Panc1 (cell line): ENCODE results near the gene HDAC11. TPM values are rescaled to one million over a fixed set of nuclear protein-coding genes. Genes with fewer than 3 reads are reported as not detected.

Experiments used
- ATAC-seq: fragments of 200-7000 bp; cut with Tn5 transposase; 2 replicates; pipeline ENCODE4 v1.9.1; 2020; ENCODE audit warnings: mild to moderate bottlenecking, moderate library complexity
- BruUV-seq: library from RNA; stranded (reverse); fragments of 400-500 nt; replicated peaks from 2 replicates; lab custom pipeline; 2021; lab: Mats Ljungman, UMichigan
- CTCF ChIA-PET: fragments of 300-600 bp; sonication (Branson Sonifier 250); formaldehyde crosslinking; loops from one replicate; lab custom pipeline; 2022; ENCODE audit warnings: antibody characterized with exemption; lab: Charles Lee
- POLR2A ChIA-PET: fragments of 300-600 bp; sonication (Branson Sonifier 250); formaldehyde crosslinking; loops from one replicate; lab custom pipeline; 2022; ENCODE audit warnings: antibody characterized with exemption; lab: Charles Lee
- DNase-seq: peaks from one replicate; pipeline ENCODE4 v3.0.0-alpha.2; 2010; ENCODE audit warnings: low read depth, low spot score
- H3K27ac ChIP-seq: 2 replicates; pipeline ENCODE4 v1.5.1; 2011; ENCODE audit warnings: mild to moderate bottlenecking, low read length, inconsistent platforms
- H3K27me3 ChIP-seq: fragments of 200-500 bp; sonication (Bioruptor generic); 2 replicates; pipeline ENCODE4 v1.6.0; 2014; ENCODE audit warnings: low read length, inconsistent platforms; ENCODE audit not compliant: control insufficient read depth, insufficient read depth
- H3K36me3 ChIP-seq: fragments of 200-500 bp; sonication (Bioruptor generic); 2 replicates; pipeline ENCODE4 v1.5.1; 2014; ENCODE audit warnings: inconsistent platforms, mild to moderate bottlenecking, low read length, moderate library complexity; ENCODE audit not compliant: control insufficient read depth, insufficient read depth
- H3K4me1 ChIP-seq: 2 replicates; pipeline ENCODE4 v1.5.1; 2011; ENCODE audit warnings: inconsistent platforms, mild to moderate bottlenecking, low read length, moderate library complexity; ENCODE audit not compliant: control insufficient read depth, insufficient read depth
- H3K4me3 ChIP-seq, 2 experiments: 2 replicates each; pipeline ENCODE4 v1.5.1; 2011 to 2012; ENCODE audit warnings: low read depth in 2 of 2, low read length in 2 of 2, mild to moderate bottlenecking in 2 of 2, inconsistent platforms in 1 of 2, moderate library complexity in 1 of 2
- H3K9me3 ChIP-seq: fragments of 200-500 bp; sonication (Bioruptor generic); 2 replicates; pipeline ENCODE4 v1.5.1; 2014; ENCODE audit warnings: low read depth, mild to moderate bottlenecking, inconsistent platforms, low read length, moderate library complexity; ENCODE audit not compliant: control insufficient read depth, insufficient read depth
- POLR2AphosphoS5 ChIP-seq: IDR thresholded peaks from 2 replicates; pipeline ENCODE4 v1.6.1; 2012; ENCODE audit warnings: mild to moderate bottlenecking, low read depth, low read length, moderate library complexity
- REST ChIP-seq, 2 experiments: IDR thresholded peaks; 2 replicates each; pipeline ENCODE4 v1.6.1; 2011 to 2012; ENCODE audit warnings: low read depth in 2 of 2, control low read depth in 1 of 2, low read length in 1 of 2, mild to moderate bottlenecking in 1 of 2, moderate library complexity in 1 of 2; ENCODE audit not compliant: insufficient read depth in 1 of 2
- SIN3A ChIP-seq: IDR thresholded peaks from 2 replicates; pipeline ENCODE4 v1.6.1; 2012; ENCODE audit warnings: low read depth, mild to moderate bottlenecking, low read length, moderate library complexity, borderline replicate concordance; ENCODE audit not compliant: insufficient read depth
- TCF7L2 ChIP-seq: IDR thresholded peaks from 2 replicates; pipeline ENCODE4 v1.6.1; 2011; ENCODE audit warnings: mild to moderate bottlenecking, low read depth, low read length, inconsistent platforms
- in situ Hi-C: cut with HindIII; loops from 2 replicates; pipeline ENCODE4 v1.10.0; 2016; ENCODE audit warnings: low sequenced_read_pairs, low pct_unique_long_range_greater_than_20kb
- intact Hi-C: fragments of 100-400 bp; cut with micrococcal nuclease; formaldehyde crosslinking; loops from one replicate; pipeline ENCODE4 v1.10.0; 2022; ENCODE audit not compliant: unreplicated experiment
- total RNA-seq: library from RNA; stranded (reverse); gene quantifications from one replicate; pipeline ENCODE4 v1.2.1, GENCODE V29; 2021; ENCODE audit not compliant: unreplicated experiment
- TF ChIP-seq, protein P1 (sequence below): fragments of 450-650 bp; IDR thresholded peaks from 2 replicates; pipeline ENCODE4 v1.5.1; 2017; ENCODE audit warnings: mild to moderate bottlenecking

HDAC11 gene
- total RNA-seq, 1 experiment from 2014 or later, result 10.6 TPM

DNA sequence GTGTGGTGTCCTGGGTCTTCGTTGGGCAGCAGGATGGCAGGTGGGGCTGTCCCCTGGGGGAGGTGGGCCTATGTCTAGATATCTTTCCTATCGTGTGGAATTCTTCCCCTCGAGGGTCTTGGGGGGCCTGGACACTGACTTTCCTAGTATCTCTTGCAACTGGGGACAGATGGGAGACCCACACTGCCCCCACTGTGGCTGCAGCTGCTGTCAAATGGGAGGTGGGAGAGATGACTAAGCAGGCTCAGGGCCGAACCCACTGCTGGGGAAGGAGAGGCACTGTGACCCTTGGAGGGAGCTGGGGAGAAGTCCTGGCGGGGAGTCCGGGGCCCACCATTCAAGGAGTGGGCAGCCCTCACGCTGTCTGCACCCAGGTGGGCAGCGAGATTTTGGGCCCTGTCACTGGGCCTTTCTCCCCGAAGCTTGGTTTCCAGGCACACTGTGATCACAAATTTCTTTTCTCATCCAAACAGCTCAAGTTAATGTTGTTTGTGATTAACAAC, 65.9 kb downstream of the HDAC11 start:
- ChIA-PET CTCF (no interaction called here), POLR2A (interaction anchor here (0.7 kb wide), 1 partner anchor 40 kb away, joined by 4 read pairs; no protein-coding TSS in a partner anchor)
- Histone ChIP-seq H3K36me3 (no peaks in the 10 kb centered on the region), H3K27me3 (no peaks in the 10 kb centered on the region), H3K4me3 (no peak overlapping the region), H3K9me3 (no peaks in the 10 kb centered on the region), H3K27ac (no peak overlapping the region), H3K4me1 (no peaks in the 10 kb centered on the region)
- intact Hi-C loops (no loop called here), in situ Hi-C loops (no loop called here)
- DNase-seq (no peak), ATAC-seq (no peak)
- TF ChIP-seq SIN3A (no peak), REST (IDR thresholded peaks at IDR 0.05; ENCODE audit: insufficient read depth in 1 of 2, low read depth in 2 of 2, low read length in 1 of 2) (no peak), TCF7L2 (no peak), POLR2AphosphoS5 (no peak)
- TF ChIP-seq, protein P1, sequence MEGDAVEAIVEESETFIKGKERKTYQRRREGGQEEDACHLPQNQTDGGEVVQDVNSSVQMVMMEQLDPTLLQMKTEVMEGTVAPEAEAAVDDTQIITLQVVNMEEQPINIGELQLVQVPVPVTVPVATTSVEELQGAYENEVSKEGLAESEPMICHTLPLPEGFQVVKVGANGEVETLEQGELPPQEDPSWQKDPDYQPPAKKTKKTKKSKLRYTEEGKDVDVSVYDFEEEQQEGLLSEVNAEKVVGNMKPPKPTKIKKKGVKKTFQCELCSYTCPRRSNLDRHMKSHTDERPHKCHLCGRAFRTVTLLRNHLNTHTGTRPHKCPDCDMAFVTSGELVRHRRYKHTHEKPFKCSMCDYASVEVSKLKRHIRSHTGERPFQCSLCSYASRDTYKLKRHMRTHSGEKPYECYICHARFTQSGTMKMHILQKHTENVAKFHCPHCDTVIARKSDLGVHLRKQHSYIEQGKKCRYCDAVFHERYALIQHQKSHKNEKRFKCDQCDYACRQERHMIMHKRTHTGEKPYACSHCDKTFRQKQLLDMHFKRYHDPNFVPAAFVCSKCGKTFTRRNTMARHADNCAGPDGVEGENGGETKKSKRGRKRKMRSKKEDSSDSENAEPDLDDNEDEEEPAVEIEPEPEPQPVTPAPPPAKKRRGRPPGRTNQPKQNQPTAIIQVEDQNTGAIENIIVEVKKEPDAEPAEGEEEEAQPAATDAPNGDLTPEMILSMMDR, result no peak
- no TSS peak for BruUV-seq

DNA sequence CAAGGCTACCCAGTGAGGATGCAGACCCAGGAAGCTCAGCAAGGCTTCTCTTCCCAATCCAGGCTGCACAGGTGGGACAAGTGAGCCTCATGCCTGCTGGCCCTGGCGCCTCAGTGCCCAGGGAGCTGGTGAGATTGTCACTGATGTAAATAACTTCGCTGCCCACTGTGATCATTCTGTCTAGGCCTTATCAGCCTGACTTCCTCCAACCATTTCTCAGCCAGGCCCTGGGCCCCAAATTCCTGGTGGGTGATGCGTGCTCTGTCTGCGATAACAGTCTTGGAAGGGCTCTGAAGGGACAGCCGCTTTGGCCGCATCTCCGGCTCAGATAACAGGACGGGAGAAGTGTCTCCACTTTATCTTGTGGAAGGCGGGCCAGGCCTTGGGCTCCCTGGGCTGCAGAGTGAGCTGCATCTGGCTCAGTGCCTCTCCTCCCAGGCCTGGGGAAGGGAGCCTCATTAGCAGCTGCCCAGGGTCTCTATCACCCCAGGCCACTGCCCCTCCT, 66.6 kb downstream of the HDAC11 start:
- H3K27me3 ChIP-seq, result no peaks in the 10 kb centered on the region
- no peaks in the 10 kb centered on the region for H3K9me3 ChIP-seq
- TF ChIP-seq POLR2AphosphoS5 (no peak), TCF7L2 (no peak), SIN3A (no peak), REST (IDR thresholded peaks at IDR 0.05; ENCODE audit: insufficient read depth in 1 of 2, low read depth in 2 of 2, low read length in 1 of 2) (no peak)
- TF ChIP-seq, protein P1, result no peak
- no peak overlapping the region for H3K27ac ChIP-seq
- intact Hi-C loops (no loop called here), in situ Hi-C loops (no loop called here)
- no peak for DNase-seq
- no peaks in the 10 kb centered on the region for H3K36me3 ChIP-seq
- H3K4me3 ChIP-seq, result no peak overlapping the region
- ChIA-PET CTCF (no interaction called here), POLR2A (interaction anchor here (0.7 kb wide), 1 partner anchor 40 kb away, joined by 4 read pairs; no protein-coding TSS in a partner anchor)
- H3K4me1 ChIP-seq, result no peaks in the 10 kb centered on the region
- ATAC-seq, result no peak; the same call in 1 of the 2 replicates
- no TSS peak for BruUV-seq
